Spleen (tissue), 7 donors: ENCODE data around the gene SCGB1C1.

Experiments used
- POLR2A ChIP-seq, 3 donors: fragments of 450-650 bp; IDR thresholded peaks; one replicate each; pipeline ENCODE4 v1.5.1; 2017; ENCODE audit warnings: antibody characterized with exemption in 3 of 3, mild to moderate bottlenecking in 1 of 3
- POLR2AphosphoS5 ChIP-seq, 3 donors: sonication (generic); formaldehyde crosslinking; IDR thresholded peaks; one replicate each; pipeline ENCODE4 v1.5.1; 2017; ENCODE audit warnings: antibody characterized with exemption in 3 of 3
- TF ChIP-seq, protein P1 (sequence below), 11 experiments: fragments of 200-600 bp in 7 of 11; fragments of 450-650 bp in 4 of 11; sonication (generic) in 4 of 11; IDR thresholded peaks in 8 of 11; conservative IDR thresholded peaks in 3 of 11; 1 replicate in 7 of 11; 2 replicates in 4 of 11; pipeline versions ENCODE4 v1.4.0 to v1.8.0; 2016 to 2021; ENCODE audit warnings: antibody characterized with exemption in 11 of 11, inconsistent platforms in 4 of 11, mild to moderate bottlenecking in 1 of 11
- donor health status: DM: no; HTN: no; CAD: no; lungs with moderate emphysema.
- donor health status: DM: no; HTN: no; CAD: no.
- donor health status: DM: no; HTN: no; CAD: no.

DNA sequence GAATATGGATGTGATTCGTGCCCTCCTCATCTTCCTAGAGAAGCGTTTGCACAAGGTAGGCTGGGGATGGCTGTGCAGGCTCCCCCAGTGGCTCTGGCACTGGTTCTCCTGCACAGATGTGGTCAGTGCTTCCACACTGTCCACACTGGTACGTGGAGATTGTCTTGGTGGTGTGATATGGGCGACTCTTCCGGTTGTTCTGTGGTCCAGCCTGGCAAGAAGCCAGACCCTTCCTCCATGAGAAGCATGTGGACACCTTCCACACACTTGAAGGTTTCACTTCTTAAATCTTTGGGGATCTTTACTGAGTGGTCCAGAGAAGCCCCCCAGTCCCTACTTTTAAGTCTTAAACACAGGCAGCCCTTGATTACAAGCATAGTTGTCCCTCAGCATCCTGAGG lies 18.4 kb downstream of the SCGB1C1 start:
- TF ChIP-seq, protein P1, sequence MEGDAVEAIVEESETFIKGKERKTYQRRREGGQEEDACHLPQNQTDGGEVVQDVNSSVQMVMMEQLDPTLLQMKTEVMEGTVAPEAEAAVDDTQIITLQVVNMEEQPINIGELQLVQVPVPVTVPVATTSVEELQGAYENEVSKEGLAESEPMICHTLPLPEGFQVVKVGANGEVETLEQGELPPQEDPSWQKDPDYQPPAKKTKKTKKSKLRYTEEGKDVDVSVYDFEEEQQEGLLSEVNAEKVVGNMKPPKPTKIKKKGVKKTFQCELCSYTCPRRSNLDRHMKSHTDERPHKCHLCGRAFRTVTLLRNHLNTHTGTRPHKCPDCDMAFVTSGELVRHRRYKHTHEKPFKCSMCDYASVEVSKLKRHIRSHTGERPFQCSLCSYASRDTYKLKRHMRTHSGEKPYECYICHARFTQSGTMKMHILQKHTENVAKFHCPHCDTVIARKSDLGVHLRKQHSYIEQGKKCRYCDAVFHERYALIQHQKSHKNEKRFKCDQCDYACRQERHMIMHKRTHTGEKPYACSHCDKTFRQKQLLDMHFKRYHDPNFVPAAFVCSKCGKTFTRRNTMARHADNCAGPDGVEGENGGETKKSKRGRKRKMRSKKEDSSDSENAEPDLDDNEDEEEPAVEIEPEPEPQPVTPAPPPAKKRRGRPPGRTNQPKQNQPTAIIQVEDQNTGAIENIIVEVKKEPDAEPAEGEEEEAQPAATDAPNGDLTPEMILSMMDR (IDR thresholded peaks at IDR 0.05 in 8 of 11, conservative IDR thresholded peaks at IDR 0.05 in 3 of 11) = no peak
- TF ChIP-seq POLR2A (IDR thresholded peaks at IDR 0.05) = no peak
- no peak for TF ChIP-seq POLR2AphosphoS5 (IDR thresholded peaks at IDR 0.05)
